ENCODE measurements around the gene RBM19. TPM values are rescaled to one million over a fixed set of nuclear protein-coding genes. Genes with fewer than 3 reads are reported as not detected.

The RBM19 gene
- total RNA-seq (15.4 and 16.5 TPM in 2 replicates), polyA plus RNA-seq (10.5 and 17.0 TPM in 2 replicates), polyA minus RNA-seq (ENCODE audit: low replicate concordance) (8.6 and 21.1 TPM in 2 replicates)
- polyA plus RNA-seq (2012), result 12.4 and 20.0 TPM in 2 replicates

- H3K4me3 ChIP-seq (replicated peaks in 1 of 4; ENCODE audit: control extremely low read depth in 1 of 4, insufficient read depth in 1 of 4, low read depth in 3 of 4, low read length in 4 of 4), result peak within 1 kb of the TSS; percentile 76 to 95 (median 91)
- peaks cover 3% of the 10 kb centered on the region for H3K36me3 ChIP-seq (ENCODE audit: control insufficient read depth, insufficient read depth, low read length)
- H3K27me3 ChIP-seq (ENCODE audit: control insufficient read depth, insufficient read depth, low read length), result peaks cover 4% of the 10 kb centered on the region
- peak; percentile 93 to 98 for DNase-seq (ENCODE audit: low read depth in 2 of 2)
- TF ChIP-seq CTCF (conservative IDR thresholded peaks at IDR 0.05 in 1 of 2, IDR thresholded peaks at IDR 0.05 in 1 of 2; ENCODE audit: low read depth in 1 of 2, low read length in 2 of 2) (peak; percentile 78 to 88), EZH2 (IDR thresholded peaks at IDR 0.05; ENCODE audit: low read length, missing control alignments) (no peak)
- peaks cover 3% of the 10 kb centered on the region for H3K4me1 ChIP-seq (ENCODE audit: control insufficient read depth, extremely low read depth, insufficient read depth, low read length)
- H4K20me1 ChIP-seq (ENCODE audit: control insufficient read depth, extremely low read depth, insufficient read depth, low read length), result no peaks in the 10 kb centered on the region
- peak within 1 kb of the TSS; percentile 80 for H3K4me2 ChIP-seq (ENCODE audit: extremely low read depth, insufficient read depth, low read length)
- H3K9ac ChIP-seq (ENCODE audit: insufficient read depth, low read length), result peak within 1 kb of the TSS; percentile 66
- H3K27ac ChIP-seq (ENCODE audit: insufficient read depth, low read length), result peak within 1 kb of the TSS; percentile 81
- H3K9me3 ChIP-seq (ENCODE audit: control insufficient read depth, insufficient read depth, low read depth, low read length), result no peaks in the 10 kb centered on the region
- H3K79me2 ChIP-seq (ENCODE audit: control insufficient read depth, insufficient read depth, low read length), result peaks cover 22% of the 10 kb centered on the region
- peak within 1 kb of the TSS; percentile 96 for H2AFZ ChIP-seq (ENCODE audit: low read length)
These were observed at the start of gene RBM19 for GRCh38 chr12:113965951-113966797. TSS of gene RBM19 (minus strand) at chr12:113966325. CDS start at chr12:113966227, 98 bp downstream.

GRCh38 chr12:114015851-114016250 lies 49.7 kb upstream of the RBM19 start:
- Histone ChIP-seq H2AFZ (ENCODE audit: low read length) (no peak overlapping the region), H3K4me3 (replicated peaks in 1 of 4; ENCODE audit: control extremely low read depth in 1 of 4, insufficient read depth in 1 of 4, low read depth in 3 of 4, low read length in 4 of 4) (no peak overlapping the region), H3K27ac (ENCODE audit: insufficient read depth, low read length) (no peak overlapping the region), H3K79me2 (ENCODE audit: control insufficient read depth, insufficient read depth, low read length) (no peaks in the 10 kb centered on the region), H3K36me3 (ENCODE audit: control insufficient read depth, insufficient read depth, low read length) (no peaks in the 10 kb centered on the region), H3K9me3 (ENCODE audit: control insufficient read depth, insufficient read depth, low read depth, low read length) (no peaks in the 10 kb centered on the region), H3K9ac (ENCODE audit: insufficient read depth, low read length) (no peak overlapping the region), H3K4me1 (ENCODE audit: control insufficient read depth, extremely low read depth, insufficient read depth, low read length) (no peaks in the 10 kb centered on the region), H3K4me2 (ENCODE audit: extremely low read depth, insufficient read depth, low read length) (no peak overlapping the region), H3K27me3 (ENCODE audit: control insufficient read depth, insufficient read depth, low read length) (no peaks in the 10 kb centered on the region), H4K20me1 (ENCODE audit: control insufficient read depth, extremely low read depth, insufficient read depth, low read length) (no peaks in the 10 kb centered on the region)
- no peak for TF ChIP-seq EZH2 (IDR thresholded peaks at IDR 0.05; ENCODE audit: low read length, missing control alignments)
- no peak for TF ChIP-seq CTCF (conservative IDR thresholded peaks at IDR 0.05 in 1 of 2, IDR thresholded peaks at IDR 0.05 in 1 of 2; ENCODE audit: low read depth in 1 of 2, low read length in 2 of 2)
- no peak for DNase-seq (ENCODE audit: low read depth in 2 of 2)

GRCh38 chr12:114013575-114014345 lies 47.6 kb upstream of the RBM19 start:
- H3K4me3 ChIP-seq (replicated peaks in 1 of 4; ENCODE audit: control extremely low read depth in 1 of 4, insufficient read depth in 1 of 4, low read depth in 3 of 4, low read length in 4 of 4), result no peak overlapping the region
- no peaks in the 10 kb centered on the region for H3K36me3 ChIP-seq (ENCODE audit: control insufficient read depth, insufficient read depth, low read length)
- H3K9ac ChIP-seq (ENCODE audit: insufficient read depth, low read length), result no peak overlapping the region
- H4K20me1 ChIP-seq (ENCODE audit: control insufficient read depth, extremely low read depth, insufficient read depth, low read length), result no peaks in the 10 kb centered on the region
- peak; percentile 5 to 47 for DNase-seq (ENCODE audit: low read depth in 2 of 2)
- no peaks in the 10 kb centered on the region for H3K79me2 ChIP-seq (ENCODE audit: control insufficient read depth, insufficient read depth, low read length)
- no peak overlapping the region for H2AFZ ChIP-seq (ENCODE audit: low read length)
- H3K9me3 ChIP-seq (ENCODE audit: control insufficient read depth, insufficient read depth, low read depth, low read length), result no peaks in the 10 kb centered on the region
- TF ChIP-seq CTCF (conservative IDR thresholded peaks at IDR 0.05 in 1 of 2, IDR thresholded peaks at IDR 0.05 in 1 of 2; ENCODE audit: low read depth in 1 of 2, low read length in 2 of 2) (peak; percentile 30 to 35), EZH2 (IDR thresholded peaks at IDR 0.05; ENCODE audit: low read length, missing control alignments) (no peak)
- no peaks in the 10 kb centered on the region for H3K27me3 ChIP-seq (ENCODE audit: control insufficient read depth, insufficient read depth, low read length)
- no peak overlapping the region for H3K27ac ChIP-seq (ENCODE audit: insufficient read depth, low read length)
- H3K4me2 ChIP-seq (ENCODE audit: extremely low read depth, insufficient read depth, low read length), result no peak overlapping the region
- H3K4me1 ChIP-seq (ENCODE audit: control insufficient read depth, extremely low read depth, insufficient read depth, low read length), result no peaks in the 10 kb centered on the region
